ENCODE results near the gene ACSL1. TPM values are rescaled to one million over a fixed set of nuclear protein-coding genes. Genes with fewer than 3 reads are reported as not detected.
"Not testable (repeated sequence)": the region's sequence is repeated elsewhere in the genome, so short reads cannot be mapped to it uniquely, and the experiment has no call there.

Gene ACSL1
- polyA plus RNA-seq, 1 experiment = 8.1 TPM

GRCh38 chr4:184745831-184746795 lies 79.7 kb downstream of the ACSL1 start:
- TF ChIP-seq CTCF (IDR thresholded peaks at IDR 0.05; ENCODE audit: insufficient read depth, low read depth, low read length) = peak; percentile 86
- ChIA-PET POLR2A (no interaction called here), CTCF (interaction anchor here (0.6 to 2.9 kb wide), 21 partner anchors 11 to 485 kb away, joined by 3 to 18 read pairs (median 3); partner anchors contain the start of gene PRIMPOL)
- Histone ChIP-seq H3K36me3 (ENCODE audit: control insufficient read depth, insufficient read depth, low read length) (no peaks in the 10 kb centered on the region), H3K4me3 (ENCODE audit: low read depth, low read length) (no peak overlapping the region), H3K27me3 (ENCODE audit: control insufficient read depth, insufficient read depth, low read length) (no peaks in the 10 kb centered on the region)
- peak; percentile 66 for DNase-seq (ENCODE audit: low read depth)

DNA sequence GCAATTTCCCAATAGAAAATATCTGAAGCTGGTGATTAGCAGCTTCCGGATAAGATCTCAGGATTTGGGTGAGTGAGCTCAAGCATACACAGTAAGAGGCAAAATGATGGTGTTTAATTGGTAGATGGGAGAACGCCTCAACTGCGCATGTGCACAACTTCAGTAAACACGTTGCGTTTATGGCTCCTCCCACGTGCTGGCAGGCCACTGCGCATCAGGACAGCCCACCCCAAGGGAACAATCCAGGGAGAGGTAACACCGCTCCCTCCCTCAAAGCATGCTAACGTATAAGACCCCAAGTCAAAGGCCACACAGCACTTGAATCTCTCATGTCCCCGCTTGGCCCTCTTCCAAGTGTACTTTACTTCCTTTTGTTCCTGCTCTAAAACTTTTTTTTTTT lies 81.5 kb downstream of the ACSL1 start:
- Histone ChIP-seq H3K36me3 (ENCODE audit: control insufficient read depth, insufficient read depth, low read length) (no peaks in the 10 kb centered on the region), H3K27me3 (ENCODE audit: control insufficient read depth, insufficient read depth, low read length) (no peaks in the 10 kb centered on the region), H3K4me3 (ENCODE audit: low read depth, low read length) (no peak overlapping the region)
- no peak for DNase-seq (ENCODE audit: low read depth)
- POLR2A ChIA-PET = no interaction called here
- TF ChIP-seq CTCF (IDR thresholded peaks at IDR 0.05; ENCODE audit: insufficient read depth, low read depth, low read length) = no peak
- CTCF ChIA-PET = interaction anchor here (0.6 kb wide), 1 partner anchor 80 kb away, joined by 3 read pairs; no protein-coding TSS in a partner anchor

DNA sequence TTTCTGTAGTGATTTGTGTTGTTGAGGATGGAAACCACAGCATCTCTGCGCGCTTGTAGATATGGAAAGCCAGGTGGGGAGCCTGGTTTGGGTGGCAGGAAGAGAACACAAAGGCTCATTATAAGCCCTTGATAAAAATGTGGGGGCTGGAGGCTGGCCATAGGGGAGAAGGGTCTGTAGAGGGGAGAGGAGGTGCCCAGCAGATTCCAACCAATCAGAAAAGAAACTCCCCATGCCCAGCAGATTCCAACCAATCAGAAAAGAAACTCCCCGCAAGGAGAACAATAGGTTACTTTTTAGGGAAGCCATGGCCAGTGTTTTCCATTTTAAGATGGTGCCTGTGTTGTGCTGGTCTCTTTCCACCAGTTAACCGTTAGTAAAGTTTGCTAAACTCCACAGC lies 82.1 kb downstream of the ACSL1 start:
- Histone ChIP-seq H3K4me3 (ENCODE audit: low read depth, low read length) (no peak overlapping the region), H3K36me3 (ENCODE audit: control insufficient read depth, insufficient read depth, low read length) (no peaks in the 10 kb centered on the region), H3K27me3 (ENCODE audit: control insufficient read depth, insufficient read depth, low read length) (no peaks in the 10 kb centered on the region)
- DNase-seq (ENCODE audit: low read depth) = no peak
- ChIA-PET POLR2A (no interaction called here), CTCF (interaction anchor here (0.6 kb wide), 1 partner anchor 81 kb away, joined by 3 read pairs; no protein-coding TSS in a partner anchor)
- no peak for TF ChIP-seq CTCF (IDR thresholded peaks at IDR 0.05; ENCODE audit: insufficient read depth, low read depth, low read length)

DNA sequence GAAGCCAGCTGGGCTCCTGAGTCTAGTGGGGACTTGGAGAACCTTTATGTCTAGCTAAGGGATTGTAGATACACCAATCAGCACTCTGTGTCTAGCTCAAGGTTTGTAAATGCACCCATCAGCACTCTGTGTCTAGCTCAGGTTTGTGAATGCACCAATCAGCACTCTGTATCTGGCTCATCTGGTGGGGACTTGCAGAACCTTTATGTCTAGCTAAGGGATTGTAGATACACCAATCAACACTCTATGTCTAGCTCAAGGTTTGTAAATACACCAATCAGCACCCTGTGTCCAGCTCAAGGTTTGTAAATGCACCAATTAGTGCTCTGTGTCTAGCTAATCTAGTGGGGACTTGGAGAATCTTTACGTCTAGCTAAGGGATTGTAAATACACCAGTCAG lies 84.1 kb downstream of the ACSL1 start:
- H3K27me3 ChIP-seq (ENCODE audit: control insufficient read depth, insufficient read depth, low read length); H3K36me3 ChIP-seq (ENCODE audit: control insufficient read depth, insufficient read depth, low read length); H3K4me3 ChIP-seq (ENCODE audit: low read depth, low read length); POLR2A ChIA-PET; DNase-seq (ENCODE audit: low read depth): not testable (repeated sequence)
- CTCF ChIA-PET = interaction anchor here (1.3 to 1.8 kb wide), 2 partner anchors 242 to 263 kb away, joined by 3 to 5 read pairs; no protein-coding TSS in a partner anchor

GRCh38 chr4:184740980-184741391 lies 84.8 kb downstream of the ACSL1 start:
- ChIA-PET CTCF (interaction anchor here (0.9 to 1.8 kb wide), 3 partner anchors 243 to 402 kb away, joined by 3 to 5 read pairs (median 3); partner anchors contain the start of gene SLC25A4), POLR2A (no interaction called here)
- no peaks in the 10 kb centered on the region for H3K36me3 ChIP-seq (ENCODE audit: control insufficient read depth, insufficient read depth, low read length)
- no peak for DNase-seq (ENCODE audit: low read depth)
- no peak for TF ChIP-seq CTCF (IDR thresholded peaks at IDR 0.05; ENCODE audit: insufficient read depth, low read depth, low read length)
- no peaks in the 10 kb centered on the region for H3K27me3 ChIP-seq (ENCODE audit: control insufficient read depth, insufficient read depth, low read length)
- no peak overlapping the region for H3K4me3 ChIP-seq (ENCODE audit: low read depth, low read length)

DNA sequence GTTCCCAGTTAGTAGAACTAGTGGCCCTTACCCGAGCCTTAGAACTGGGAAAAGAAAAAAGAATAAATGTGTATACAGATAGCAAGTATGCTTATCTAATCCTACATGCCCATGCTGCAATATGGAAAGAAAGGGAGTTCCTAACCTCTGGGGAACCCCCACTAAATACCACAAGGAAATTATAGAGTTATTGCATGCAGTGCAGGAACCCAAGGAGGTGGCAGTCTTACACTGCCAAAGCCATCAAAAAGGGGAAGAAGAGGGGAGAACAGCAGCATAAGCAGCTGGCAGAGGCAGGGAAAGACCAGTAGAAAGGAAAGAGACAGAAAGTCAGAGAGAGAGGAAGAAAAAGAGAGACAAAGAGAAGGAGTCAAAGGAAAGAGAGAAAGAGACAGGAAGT lies 86.2 kb downstream of the ACSL1 start:
- H3K27me3 ChIP-seq (ENCODE audit: control insufficient read depth, insufficient read depth, low read length); CTCF ChIA-PET; POLR2A ChIA-PET: not testable (repeated sequence)

More for the DNA sequence above, 86.2 kb downstream of the ACSL1 start:
- not testable (repeated sequence) for H3K4me3 ChIP-seq (ENCODE audit: low read depth, low read length); H3K36me3 ChIP-seq (ENCODE audit: control insufficient read depth, insufficient read depth, low read length); DNase-seq (ENCODE audit: low read depth)

Data from BJ (cell line).